Neuron (in vitro differentiated cells): ENCODE measurements around the gene ERBB3.
"Not testable (repeated sequence)": the region's sequence is repeated elsewhere in the genome, so short reads cannot be mapped to it uniquely, and the experiment has no call there.

Experiments used
- H2AFZ ChIP-seq: one replicate; pipeline ENCODE4 v1.6.1; 2013; ENCODE audit warnings: low read depth, mild to moderate bottlenecking, inconsistent platforms, low read length, moderate library complexity
- H3K27me3 ChIP-seq: one replicate; pipeline ENCODE4 v1.6.1; 2013; ENCODE audit warnings: low read length; ENCODE audit not compliant: insufficient read depth
- H3K36me3 ChIP-seq: one replicate; pipeline ENCODE4 v1.6.1; 2013; ENCODE audit warnings: low read length; ENCODE audit not compliant: insufficient read depth
- H3K4me1 ChIP-seq: one replicate; pipeline ENCODE4 v1.6.1; 2013; ENCODE audit warnings: low read length; ENCODE audit not compliant: insufficient read depth
- H3K4me3 ChIP-seq: 2 replicates; pipeline ENCODE4 v1.5.1; 2013; ENCODE audit warnings: mild to moderate bottlenecking, low read length, moderate library complexity
- H3K9me3 ChIP-seq: one replicate; pipeline ENCODE4 v1.6.1; 2013; ENCODE audit warnings: low read length

ERBB3 gene

GRCh38 chr12:56105609-56105902, 25.6 kb downstream of the ERBB3 start:
- H3K27me3 ChIP-seq, result no peaks in the 10 kb centered on the region
- peaks cover 23% of the 10 kb centered on the region for H3K4me1 ChIP-seq
- no peaks in the 10 kb centered on the region for H3K9me3 ChIP-seq
- H2AFZ ChIP-seq, result no peak overlapping the region
- peak overlapping the region; percentile 66 for H3K4me3 ChIP-seq
- H3K36me3 ChIP-seq, result peaks cover 43% of the 10 kb centered on the region

GRCh38 chr12:56107242-56107641, 27.3 kb downstream of the ERBB3 start:
- Histone ChIP-seq H3K36me3 (peaks cover 58% of the 10 kb centered on the region), H3K4me3 (no peak overlapping the region), H2AFZ (no peak overlapping the region), H3K9me3 (no peaks in the 10 kb centered on the region), H3K27me3 (no peaks in the 10 kb centered on the region), H3K4me1 (peaks cover 23% of the 10 kb centered on the region)

GRCh38 chr12:56110571-56110970, 30.6 kb downstream of the ERBB3 start:
- Histone ChIP-seq H3K27me3 (no peaks in the 10 kb centered on the region), H3K9me3 (no peaks in the 10 kb centered on the region), H2AFZ (no peak overlapping the region), H3K4me3 (no peak overlapping the region), H3K36me3 (peaks cover 73% of the 10 kb centered on the region), H3K4me1 (peaks cover 8% of the 10 kb centered on the region)

GRCh38 chr12:56114084-56114483, 34.1 kb downstream of the ERBB3 start:
- H3K4me3 ChIP-seq, result no peak overlapping the region
- H3K27me3 ChIP-seq, result no peaks in the 10 kb centered on the region
- H3K9me3 ChIP-seq, result no peaks in the 10 kb centered on the region
- H2AFZ ChIP-seq, result no peak overlapping the region
- H3K4me1 ChIP-seq, result peaks cover 9% of the 10 kb centered on the region
- H3K36me3 ChIP-seq, result peaks cover 47% of the 10 kb centered on the region

GRCh38 chr12:56115329-56115728, 35.4 kb downstream of the ERBB3 start:
- H3K4me3 ChIP-seq, result peak overlapping the region; percentile 64

GRCh38 chr12:56116267-56117081, 36.5 kb downstream of the ERBB3 start, which contains the start of gene RPL41:
RPL41 (plus strand) TSS chr12:56116633.
- H3K9me3 ChIP-seq, result no peaks in the 10 kb centered on the region
- H3K4me3 ChIP-seq, result peak within 1 kb of the TSS; percentile 64
- peaks cover 18% of the 10 kb centered on the region for H3K4me1 ChIP-seq
- no peaks in the 10 kb centered on the region for H3K27me3 ChIP-seq
- H2AFZ ChIP-seq, result peak within 1 kb of the TSS; percentile 83
- H3K36me3 ChIP-seq, result peaks cover 41% of the 10 kb centered on the region

More at GRCh38 chr12:56115329-56115728, 35.4 kb downstream of the ERBB3 start:
- no peaks in the 10 kb centered on the region for H3K9me3 ChIP-seq
- peak overlapping the region; percentile 83 for H2AFZ ChIP-seq
- H3K4me1 ChIP-seq, result peaks cover 18% of the 10 kb centered on the region
- H3K27me3 ChIP-seq, result no peaks in the 10 kb centered on the region
- peaks cover 41% of the 10 kb centered on the region for H3K36me3 ChIP-seq

GRCh38 chr12:56117082-56117706, 37.2 kb downstream of the ERBB3 start:
- not testable (repeated sequence) for H3K27me3 ChIP-seq, H2AFZ ChIP-seq, H3K9me3 ChIP-seq
- peaks cover 40% of the 10 kb centered on the region for H3K36me3 ChIP-seq
- H3K4me3 ChIP-seq, result peak overlapping the region; percentile 64
- peaks cover 18% of the 10 kb centered on the region for H3K4me1 ChIP-seq

GRCh38 chr12:56117778-56118687, 38.1 kb downstream of the ERBB3 start, which contains the start of gene ZC3H10:
ZC3H10 (plus strand) TSS chr12:56118266; CDS start chr12:56120563, 2,297 bp downstream.
- no peak within 1 kb of the TSS for H2AFZ ChIP-seq
- H3K4me1 ChIP-seq, result peaks cover 18% of the 10 kb centered on the region
- no peaks in the 10 kb centered on the region for H3K27me3 ChIP-seq
- H3K9me3 ChIP-seq, result no peaks in the 10 kb centered on the region
- peak within 1 kb of the TSS; percentile 69 for H3K4me3 ChIP-seq
- peaks cover 37% of the 10 kb centered on the region for H3K36me3 ChIP-seq

- H3K27me3 ChIP-seq, result no peaks in the 10 kb centered on the region
- H3K4me3 ChIP-seq, result peak overlapping the region; percentile 69
- H3K9me3 ChIP-seq, result no peaks in the 10 kb centered on the region
- peaks cover 33% of the 10 kb centered on the region for H3K36me3 ChIP-seq
- no peak overlapping the region for H2AFZ ChIP-seq
- peaks cover 18% of the 10 kb centered on the region for H3K4me1 ChIP-seq
These were observed 38.9 kb downstream of the ERBB3 start for GRCh38 chr12:56118688-56119357.

- H2AFZ ChIP-seq, result no peak overlapping the region
- H3K36me3 ChIP-seq, result peaks cover 28% of the 10 kb centered on the region
- no peaks in the 10 kb centered on the region for H3K9me3 ChIP-seq
- H3K4me3 ChIP-seq, result peak overlapping the region; percentile 69
- H3K27me3 ChIP-seq, result no peaks in the 10 kb centered on the region
- H3K4me1 ChIP-seq, result peaks cover 18% of the 10 kb centered on the region
These were observed 39.4 kb downstream of the ERBB3 start for GRCh38 chr12:56119361-56119796.

GRCh38 chr12:56120158-56120846, 40.3 kb downstream of the ERBB3 start:
- H3K4me1 ChIP-seq, result peaks cover 18% of the 10 kb centered on the region
- peaks cover 28% of the 10 kb centered on the region for H3K36me3 ChIP-seq
- no peaks in the 10 kb centered on the region for H3K9me3 ChIP-seq
- no peaks in the 10 kb centered on the region for H3K27me3 ChIP-seq
- no peak overlapping the region for H2AFZ ChIP-seq
- no peak overlapping the region for H3K4me3 ChIP-seq
